ENCODE data around the gene LDLRAD1.

Gene LDLRAD1

DNA sequence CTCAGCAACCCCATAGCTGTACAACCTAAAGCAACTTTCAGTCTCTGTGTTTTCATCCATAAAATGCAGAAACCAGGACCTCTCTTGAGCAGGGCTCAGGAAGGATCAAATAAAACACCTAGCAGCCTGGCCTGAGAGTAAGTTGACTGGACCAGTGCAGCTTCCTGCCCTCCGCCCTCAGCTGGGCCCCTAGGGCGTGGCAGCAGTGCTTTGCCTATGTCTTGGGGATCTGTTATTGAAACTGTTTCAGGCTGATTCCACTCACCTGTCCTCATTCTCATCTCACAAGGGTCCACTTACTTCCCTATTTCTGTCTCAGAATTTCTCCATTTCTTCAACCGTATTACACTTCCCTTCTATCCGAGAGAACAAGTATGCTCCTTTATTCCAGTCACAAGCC is 54.5 kb downstream of the LDLRAD1 start:
- Histone ChIP-seq H3K4me1 (peaks cover 0 to 14% (median 0%) of the 10 kb centered on the region in 4 donors), H3K9me3 (no peaks in the 10 kb centered on the region), H3K36me3 (peaks cover 47 to 86% (median 79%) of the 10 kb centered on the region in 3 donors), H3K27ac (no peak overlapping the region), H3K27me3 (no peaks in the 10 kb centered on the region), H3K4me3 (no peak overlapping the region)
- intact Hi-C loops (cut with DNase I; ENCODE audit: low total_unique reads), result no loop called here
- no peak for DNase-seq
- TF ChIP-seq, protein P1, sequence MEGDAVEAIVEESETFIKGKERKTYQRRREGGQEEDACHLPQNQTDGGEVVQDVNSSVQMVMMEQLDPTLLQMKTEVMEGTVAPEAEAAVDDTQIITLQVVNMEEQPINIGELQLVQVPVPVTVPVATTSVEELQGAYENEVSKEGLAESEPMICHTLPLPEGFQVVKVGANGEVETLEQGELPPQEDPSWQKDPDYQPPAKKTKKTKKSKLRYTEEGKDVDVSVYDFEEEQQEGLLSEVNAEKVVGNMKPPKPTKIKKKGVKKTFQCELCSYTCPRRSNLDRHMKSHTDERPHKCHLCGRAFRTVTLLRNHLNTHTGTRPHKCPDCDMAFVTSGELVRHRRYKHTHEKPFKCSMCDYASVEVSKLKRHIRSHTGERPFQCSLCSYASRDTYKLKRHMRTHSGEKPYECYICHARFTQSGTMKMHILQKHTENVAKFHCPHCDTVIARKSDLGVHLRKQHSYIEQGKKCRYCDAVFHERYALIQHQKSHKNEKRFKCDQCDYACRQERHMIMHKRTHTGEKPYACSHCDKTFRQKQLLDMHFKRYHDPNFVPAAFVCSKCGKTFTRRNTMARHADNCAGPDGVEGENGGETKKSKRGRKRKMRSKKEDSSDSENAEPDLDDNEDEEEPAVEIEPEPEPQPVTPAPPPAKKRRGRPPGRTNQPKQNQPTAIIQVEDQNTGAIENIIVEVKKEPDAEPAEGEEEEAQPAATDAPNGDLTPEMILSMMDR (IDR thresholded peaks at IDR 0.05), result no peak

GRCh38 chr1:53962395-53962794 is 55.6 kb downstream of the LDLRAD1 start:
- peaks cover 0 to 16% (median 0%) of the 10 kb centered on the region in 4 donors for H3K4me1 ChIP-seq
- H3K36me3 ChIP-seq, result peaks cover 36 to 78% (median 69%) of the 10 kb centered on the region in 3 donors
- no peak for DNase-seq
- no peak overlapping the region for H3K27ac ChIP-seq
- intact Hi-C loops (cut with DNase I; ENCODE audit: low total_unique reads), result no loop called here
- TF ChIP-seq, protein P1 (IDR thresholded peaks at IDR 0.05), result no peak
- no peaks in the 10 kb centered on the region for H3K9me3 ChIP-seq
- no peak overlapping the region for H3K4me3 ChIP-seq
- H3K27me3 ChIP-seq, result no peaks in the 10 kb centered on the region

DNA sequence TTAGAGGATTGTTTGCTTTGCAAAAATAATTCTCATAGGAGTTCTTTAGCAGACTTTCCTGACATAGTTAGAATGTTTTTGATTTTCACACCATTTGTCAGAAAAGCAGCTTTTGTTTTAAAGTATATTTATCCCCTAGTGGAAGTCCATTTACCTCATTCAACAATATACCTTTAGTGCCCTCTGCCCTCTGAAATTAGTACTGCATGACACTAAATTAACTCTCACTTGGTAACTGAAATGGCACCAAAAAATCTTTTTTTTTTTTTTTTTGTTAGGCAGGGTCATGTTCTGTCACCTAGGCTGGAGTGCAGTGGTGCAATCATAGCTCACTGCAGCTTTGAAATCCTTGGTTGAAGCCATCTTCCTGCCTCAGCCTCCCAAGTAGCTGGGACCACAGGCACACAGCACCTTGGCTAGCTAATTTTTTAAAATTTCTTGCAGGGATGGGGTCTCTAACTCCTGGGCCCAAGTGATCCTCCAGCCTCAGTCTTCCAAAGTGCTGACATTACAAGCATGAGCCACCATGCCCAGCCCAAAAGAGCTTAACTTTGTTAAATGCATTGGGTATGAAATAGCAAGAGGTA is 58.2 kb downstream of the LDLRAD1 start:
- DNase-seq, result no peak
- no peak overlapping the region for H3K4me3 ChIP-seq
- peaks cover 33 to 72% (median 60%) of the 10 kb centered on the region in 3 donors for H3K36me3 ChIP-seq
- no peaks in the 10 kb centered on the region for H3K27me3 ChIP-seq
- intact Hi-C loops (cut with DNase I; ENCODE audit: low total_unique reads), result no loop called here
- peaks cover 0 to 11% (median 3%) of the 10 kb centered on the region in 4 donors for H3K4me1 ChIP-seq
- TF ChIP-seq, protein P1 (IDR thresholded peaks at IDR 0.05), result peak; percentile 37 to 56
- no peak overlapping the region for H3K27ac ChIP-seq
- no peaks in the 10 kb centered on the region for H3K9me3 ChIP-seq

Data from tibial artery (tissue), 4 donors.